ENCODE results near the gene GRWD1. TPM values are rescaled to one million over a fixed set of nuclear protein-coding genes. Genes with fewer than 3 reads are reported as not detected.

GRWD1 gene
- polyA plus RNA-seq, 1 experiment = 16.0 TPM

- Histone ChIP-seq H3K9me3 (ENCODE audit: control insufficient read depth, insufficient read depth, low read length) (no peaks in the 10 kb centered on the region; the same call in 1 of the 2 replicates), H3K4me3 (ENCODE audit: low read depth, low read length) (no peak overlapping the region), H3K27me3 (ENCODE audit: control insufficient read depth, insufficient read depth, low read length) (no peaks in the 10 kb centered on the region), H3K27ac (ENCODE audit: low read depth, low read length) (no peak overlapping the region)
- TF ChIP-seq CTCF (IDR thresholded peaks at IDR 0.05; ENCODE audit: low read depth, low read length) = no peak
- POLR2A ChIA-PET = interaction anchor here (0.5 kb wide), 1 partner anchor 715 kb away, joined by 10 read pairs; no protein-coding TSS in a partner anchor
- no peak for DNase-seq (ENCODE audit: low read depth, low spot score)
- CTCF ChIA-PET = interaction anchor here (1.1 to 1.3 kb wide), 2 partner anchors 17 to 28 kb away, joined by 3 to 4 read pairs; no protein-coding TSS in a partner anchor
Observed at GRCh38 chr19:48461982-48462655, 16.3 kb downstream of the GRWD1 start.

- Histone ChIP-seq H3K4me3 (ENCODE audit: low read depth, low read length) (no peak overlapping the region), H3K27ac (ENCODE audit: low read depth, low read length) (no peak overlapping the region), H3K9me3 (ENCODE audit: control insufficient read depth, insufficient read depth, low read length) (no peaks in the 10 kb centered on the region; the same call in 1 of the 2 replicates), H3K27me3 (ENCODE audit: control insufficient read depth, insufficient read depth, low read length) (no peaks in the 10 kb centered on the region)
- CTCF ChIA-PET = no interaction called here
- TF ChIP-seq CTCF (IDR thresholded peaks at IDR 0.05; ENCODE audit: low read depth, low read length) = no peak
- POLR2A ChIA-PET = no interaction called here
- no peak for DNase-seq (ENCODE audit: low read depth, low spot score)
Observed at GRCh38 chr19:48465215-48465614, 19.4 kb downstream of the GRWD1 start.

GRCh38 chr19:48466561-48467325 lies 21.0 kb downstream of the GRWD1 start:
- POLR2A ChIA-PET = no interaction called here
- Histone ChIP-seq H3K27ac (ENCODE audit: low read depth, low read length) (peak overlapping the region; percentile 21), H3K9me3 (ENCODE audit: control insufficient read depth, insufficient read depth, low read length) (no peaks in the 10 kb centered on the region; the same call in 1 of the 2 replicates), H3K27me3 (ENCODE audit: control insufficient read depth, insufficient read depth, low read length) (no peaks in the 10 kb centered on the region), H3K4me3 (ENCODE audit: low read depth, low read length) (no peak overlapping the region)
- TF ChIP-seq CTCF (IDR thresholded peaks at IDR 0.05; ENCODE audit: low read depth, low read length) = no peak
- CTCF ChIA-PET = interaction anchor here (0.6 to 1.5 kb wide), 4 partner anchors 23 to 121 kb away, joined by 3 to 4 read pairs (median 3); no protein-coding TSS in a partner anchor
- DNase-seq (ENCODE audit: low read depth, low spot score) = peak; percentile 15

GRCh38 chr19:48468772-48469288 lies 23.0 kb downstream of the GRWD1 start:
- H3K27ac ChIP-seq (ENCODE audit: low read depth, low read length) = peak overlapping the region; percentile 97

More at GRCh38 chr19:48468772-48469288, 23.0 kb downstream of the GRWD1 start:
- TF ChIP-seq CTCF (IDR thresholded peaks at IDR 0.05; ENCODE audit: low read depth, low read length) = no peak
- ChIA-PET CTCF (no interaction called here), POLR2A (no interaction called here)
- peak; percentile 100 for DNase-seq (ENCODE audit: low read depth, low spot score)
- no peaks in the 10 kb centered on the region; the same call in 1 of the 2 replicates for H3K9me3 ChIP-seq (ENCODE audit: control insufficient read depth, insufficient read depth, low read length)
- H3K27me3 ChIP-seq (ENCODE audit: control insufficient read depth, insufficient read depth, low read length) = no peaks in the 10 kb centered on the region
- peak overlapping the region; percentile 86 for H3K4me3 ChIP-seq (ENCODE audit: low read depth, low read length)

Data from AG04450 (cell line).